ENCODE results near the gene FBP2.

Gene FBP2

DNA sequence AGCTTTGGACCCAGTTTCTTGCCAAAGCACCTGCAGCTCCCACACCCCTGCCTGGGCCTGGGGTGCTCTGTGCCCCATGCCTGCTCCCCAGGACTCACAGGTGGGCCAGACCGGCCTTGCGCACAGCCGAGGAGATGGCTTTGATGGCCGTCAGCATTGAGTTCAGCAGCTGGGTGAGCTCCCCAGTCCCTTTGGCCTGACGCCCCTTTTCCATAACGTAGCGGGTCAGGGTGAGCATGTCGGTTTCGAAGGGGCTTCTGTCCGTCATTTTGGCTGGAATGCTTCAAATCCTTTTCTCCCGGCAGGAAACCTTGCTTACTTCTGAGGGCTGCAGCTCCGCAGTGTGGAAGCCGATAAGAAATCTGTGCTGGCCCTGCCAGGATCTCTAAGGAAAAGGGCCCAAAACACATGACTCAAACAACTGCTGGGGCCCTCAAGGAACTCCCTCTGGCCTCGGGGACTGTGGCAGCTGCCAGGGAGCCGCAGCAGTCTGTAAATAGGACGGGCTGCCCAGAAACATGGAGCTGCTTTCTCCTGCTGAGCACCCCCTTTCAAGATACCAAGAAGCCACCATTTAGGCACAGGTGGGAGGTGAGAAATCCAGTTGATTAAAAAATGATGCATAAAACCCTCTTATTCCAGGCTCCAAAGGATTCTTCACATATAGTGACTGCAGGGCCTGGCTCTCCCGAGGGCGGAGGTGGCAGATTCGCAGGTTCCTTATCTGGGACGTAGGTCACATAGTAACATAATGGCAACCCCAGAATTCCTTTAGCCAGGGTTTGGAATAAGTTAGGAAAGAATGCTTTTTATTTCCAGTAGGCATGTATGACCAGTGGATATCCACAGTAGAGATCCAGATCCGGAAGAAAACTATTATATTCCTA lies at the start of gene FBP2:
TSS of gene FBP2 (minus strand) at position 366 of the 887 bp plus-strand sequence. CDS start at position 268, 98 bp downstream.
- no peak for DNase-seq

- no peak for DNase-seq
Measured at GRCh38 chr9:94643176-94643575, 49.6 kb upstream of the FBP2 start.

GRCh38 chr9:94642501-94642900 lies 48.9 kb upstream of the FBP2 start:
- no peak for DNase-seq

DNA sequence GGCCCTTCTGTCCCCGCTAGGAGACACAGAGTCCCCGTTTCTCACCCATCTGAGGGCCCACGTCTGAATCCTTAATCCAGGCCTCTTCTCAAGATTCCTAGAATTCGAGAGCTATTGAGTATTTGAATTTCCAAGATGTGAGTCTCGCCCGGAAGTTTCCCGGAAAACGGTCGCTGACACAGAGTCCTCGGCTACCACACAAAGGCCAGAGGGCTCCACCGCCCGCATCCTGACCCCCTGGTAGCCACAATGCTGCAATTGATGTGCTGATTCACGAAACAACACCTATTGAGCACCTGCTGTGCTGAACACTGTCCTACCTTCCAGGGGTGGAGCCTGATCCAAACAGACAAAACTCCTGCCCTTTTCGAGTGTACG lies 46.4 kb upstream of the FBP2 start:
- no peak for DNase-seq

GRCh38 chr9:94639061-94639998 lies 45.7 kb upstream of the FBP2 start, which contains the start of gene FBP1:
Gene FBP1, minus strand, starts transcription at chr9:94639518. Its CDS starts 208 bp downstream, at chr9:94639310.
- no peak for DNase-seq

- DNase-seq = no peak
Measured at GRCh38 chr9:94638335-94639060, 44.9 kb upstream of the FBP2 start.

DNA sequence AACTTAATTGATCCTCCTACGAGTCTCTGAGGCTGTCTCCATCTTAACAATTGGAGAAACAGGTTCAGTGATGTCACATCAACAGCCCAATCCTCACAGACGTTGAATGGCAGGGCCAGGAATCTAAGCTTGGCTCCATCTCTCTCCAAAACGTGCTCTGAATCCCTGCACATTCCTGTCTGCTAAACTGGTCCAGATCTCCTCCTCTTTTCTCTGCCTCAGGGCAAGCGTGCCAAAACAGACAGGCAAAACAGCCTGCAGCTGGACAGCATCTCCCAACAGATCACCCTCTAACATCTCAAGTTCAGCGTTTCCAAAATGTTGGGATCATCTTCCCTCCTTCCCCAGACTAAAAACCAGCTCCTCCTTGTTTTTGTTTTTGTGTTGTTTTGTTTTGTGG lies 39.1 kb upstream of the FBP2 start:
- DNase-seq = no peak

GRCh38 chr9:94631599-94631998 lies 38.0 kb upstream of the FBP2 start:
- DNase-seq = no peak

GRCh38 chr9:94630833-94631232 lies 37.2 kb upstream of the FBP2 start:
- no peak for DNase-seq

- no peak for DNase-seq
Measured at GRCh38 chr9:94630281-94630680, 36.7 kb upstream of the FBP2 start.

GRCh38 chr9:94627287-94627686 lies 33.7 kb upstream of the FBP2 start:
- no peak for DNase-seq

DNA sequence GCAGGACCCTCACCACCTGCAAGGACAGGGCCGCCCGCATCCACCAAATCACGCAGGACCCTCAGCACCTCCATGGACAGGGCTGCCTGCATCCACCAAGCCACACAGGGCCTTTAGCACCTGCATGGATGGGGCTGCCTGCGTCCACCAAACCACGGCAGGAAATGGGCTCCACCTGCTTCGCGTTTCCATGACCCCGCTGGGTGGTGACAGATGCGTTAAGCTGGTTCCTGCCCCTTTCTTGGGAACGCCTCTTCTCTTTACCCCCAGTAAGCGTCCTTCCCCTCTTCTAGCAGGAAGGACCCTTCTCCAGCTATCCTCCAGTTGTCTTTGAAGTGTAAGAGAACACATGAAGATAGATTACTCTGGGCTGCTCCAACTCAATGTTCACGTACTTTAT lies 32.2 kb upstream of the FBP2 start:
- DNase-seq = no peak

DNA sequence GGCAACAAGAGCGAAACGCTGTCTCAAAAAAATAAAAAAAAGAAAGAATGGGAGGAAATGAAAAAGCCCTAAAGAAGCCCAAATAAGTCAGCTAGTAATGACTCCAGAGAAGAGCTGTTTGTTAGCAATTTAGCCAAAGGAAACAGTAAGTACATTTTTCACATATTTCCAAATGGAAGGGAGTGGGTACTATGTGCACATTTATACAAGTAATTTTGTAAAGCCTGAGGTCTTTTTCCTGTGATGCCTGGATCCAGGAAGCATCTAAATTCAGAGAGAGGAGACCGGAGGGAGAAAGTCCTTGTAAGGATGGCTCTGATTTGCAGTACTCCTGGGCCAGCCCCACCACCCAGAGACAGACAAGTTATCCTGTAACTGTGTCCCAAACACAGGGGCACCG lies 31.0 kb upstream of the FBP2 start:
- DNase-seq = no peak

DNA sequence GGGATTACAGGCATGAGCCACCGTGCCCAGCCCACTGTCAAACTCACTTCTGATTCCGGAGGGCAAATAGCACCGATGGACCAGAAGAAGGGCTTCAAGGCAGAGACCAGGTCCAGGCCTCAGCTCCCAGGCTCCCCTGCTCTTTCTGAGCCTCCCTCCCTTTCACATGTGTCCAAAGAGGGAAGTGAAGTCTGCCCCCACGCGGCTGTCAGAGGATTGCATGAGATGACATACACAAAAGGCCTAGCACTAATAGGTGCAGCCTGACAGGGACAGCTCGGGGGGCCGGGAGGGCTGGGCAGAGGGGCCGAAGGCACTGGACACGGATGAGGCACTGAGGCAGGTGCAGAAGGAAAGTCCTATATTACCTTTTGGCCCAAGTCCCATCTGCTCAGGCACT lies 29.6 kb upstream of the FBP2 start:
- no peak for DNase-seq

DNA sequence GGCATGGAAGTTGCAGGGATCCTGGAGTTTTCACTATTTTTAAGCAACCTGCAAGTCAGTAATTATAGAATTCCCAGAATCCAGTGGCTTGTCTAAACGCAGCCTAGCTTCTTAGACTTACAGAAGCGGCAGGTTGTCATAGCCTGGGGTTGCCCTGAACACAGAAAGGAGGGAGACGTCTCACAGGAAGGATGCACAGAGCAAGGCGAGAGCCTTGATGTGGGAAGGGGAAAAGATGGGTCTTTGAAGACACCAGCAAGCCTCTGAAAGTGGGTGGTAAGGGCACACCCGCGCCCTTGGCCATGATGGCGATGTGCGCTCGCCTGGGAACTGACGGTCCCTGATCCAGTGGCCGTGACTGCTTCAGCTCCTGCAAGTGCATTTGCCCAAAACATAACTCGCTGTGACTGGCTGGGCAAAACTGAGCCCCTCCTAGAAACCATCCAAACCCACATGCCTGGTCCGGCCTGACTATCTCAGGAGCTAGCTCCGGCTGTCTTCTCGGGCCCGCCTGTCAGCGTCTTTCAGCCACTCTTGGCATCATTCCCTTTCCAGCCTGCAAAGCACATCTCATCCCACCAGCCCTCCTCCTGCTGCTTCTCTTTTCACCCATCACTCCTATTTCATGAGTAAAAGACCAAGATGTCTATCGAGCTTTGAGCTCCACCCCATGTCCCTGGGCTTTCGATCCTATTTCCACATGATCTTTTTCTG lies 28.6 kb upstream of the FBP2 start:
- DNase-seq = no peak

GRCh38 chr9:94619026-94619425 lies 25.4 kb upstream of the FBP2 start:
- DNase-seq = no peak

DNA sequence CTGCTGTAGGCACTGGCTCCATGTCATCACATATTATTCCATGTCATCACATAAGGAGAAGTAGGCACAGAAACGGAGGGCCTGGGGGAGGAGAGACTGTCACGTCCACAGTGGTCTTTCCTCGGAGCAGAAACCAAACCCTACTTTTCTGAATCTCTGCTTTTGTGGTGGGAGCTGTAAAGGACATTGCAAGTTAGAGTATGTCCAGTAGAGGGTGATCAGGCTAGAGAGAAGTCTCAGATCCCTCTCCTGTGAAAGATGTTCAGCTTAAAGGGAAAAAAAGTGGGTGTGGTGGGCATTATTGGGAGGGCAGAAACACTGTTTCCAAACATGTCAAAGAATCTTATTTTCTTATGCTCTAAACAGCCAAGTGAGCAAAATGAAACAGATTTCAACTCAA lies 19.4 kb upstream of the FBP2 start:
- DNase-seq = no peak

DNA sequence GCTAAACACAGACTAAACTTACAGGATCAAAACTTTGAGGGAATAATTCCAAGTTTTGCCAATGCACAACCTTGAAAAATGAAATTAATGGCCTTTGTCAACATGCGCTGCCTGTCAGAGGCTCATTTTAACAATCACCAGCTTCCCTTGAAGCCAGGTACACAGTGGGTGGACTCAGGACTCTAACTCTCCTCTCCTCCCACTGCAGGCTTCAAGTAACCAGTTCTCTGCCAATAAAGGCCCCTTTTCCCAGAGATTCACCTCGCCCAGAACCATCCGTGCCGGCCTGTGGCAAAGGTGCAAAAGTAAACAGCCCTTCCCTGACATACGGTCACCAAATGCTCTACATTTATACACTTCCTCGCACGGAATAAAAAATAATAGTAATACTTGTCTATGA lies 18.4 kb upstream of the FBP2 start:
- no peak for DNase-seq

GRCh38 chr9:94611638-94612068 lies 18.0 kb upstream of the FBP2 start:
- no peak for DNase-seq

DNA sequence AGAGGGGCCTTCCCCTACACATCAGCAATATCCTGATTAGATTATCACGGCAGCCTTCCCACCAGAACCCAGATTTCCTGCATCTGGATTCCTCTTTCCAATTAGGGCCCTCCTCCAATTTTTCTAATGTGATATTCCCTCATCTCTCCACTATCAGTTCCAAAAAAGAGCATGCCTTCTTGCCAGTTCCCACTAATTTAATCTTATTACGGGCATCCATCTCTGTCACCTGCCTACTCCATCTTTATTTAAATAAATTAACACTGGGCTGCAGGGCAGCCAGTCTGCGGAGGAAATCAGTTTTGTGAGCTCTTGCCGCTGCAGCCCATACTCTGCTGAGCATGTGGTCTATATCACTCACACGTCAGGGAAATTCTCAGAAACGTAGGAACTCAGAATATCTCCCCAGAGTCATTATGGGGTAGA lies 16.6 kb upstream of the FBP2 start:
- DNase-seq = no peak

- no peak for DNase-seq
Measured at GRCh38 chr9:94607423-94607691, 13.7 kb upstream of the FBP2 start.

- DNase-seq = no peak
Measured at GRCh38 chr9:94606646-94607422, 13.2 kb upstream of the FBP2 start.

Measured in fibroblast of skin of right quadriceps (primary cell).